Peyer's patch (tissue), 4 donors: ENCODE data around the gene R3HDM2.

Source experiments
- CTCF ChIP-seq, 6 experiments: fragments of 450-650 bp in 4 of 6; fragments of 200-600 bp in 2 of 6; sonication (generic) in 1 of 6; IDR thresholded peaks; one replicate each; pipeline ENCODE4 v1.5.1; 2017 to 2019; ENCODE audit warnings: antibody characterized with exemption in 6 of 6, mild to moderate bottlenecking in 3 of 6, moderate library complexity in 1 of 6
- POLR2A ChIP-seq, 2 donors: fragments of 450-650 bp; IDR thresholded peaks; one replicate each; pipeline ENCODE4 v1.5.1; 2017; ENCODE audit warnings: antibody characterized with exemption in 2 of 2, mild to moderate bottlenecking in 2 of 2, moderate library complexity in 2 of 2

DNA sequence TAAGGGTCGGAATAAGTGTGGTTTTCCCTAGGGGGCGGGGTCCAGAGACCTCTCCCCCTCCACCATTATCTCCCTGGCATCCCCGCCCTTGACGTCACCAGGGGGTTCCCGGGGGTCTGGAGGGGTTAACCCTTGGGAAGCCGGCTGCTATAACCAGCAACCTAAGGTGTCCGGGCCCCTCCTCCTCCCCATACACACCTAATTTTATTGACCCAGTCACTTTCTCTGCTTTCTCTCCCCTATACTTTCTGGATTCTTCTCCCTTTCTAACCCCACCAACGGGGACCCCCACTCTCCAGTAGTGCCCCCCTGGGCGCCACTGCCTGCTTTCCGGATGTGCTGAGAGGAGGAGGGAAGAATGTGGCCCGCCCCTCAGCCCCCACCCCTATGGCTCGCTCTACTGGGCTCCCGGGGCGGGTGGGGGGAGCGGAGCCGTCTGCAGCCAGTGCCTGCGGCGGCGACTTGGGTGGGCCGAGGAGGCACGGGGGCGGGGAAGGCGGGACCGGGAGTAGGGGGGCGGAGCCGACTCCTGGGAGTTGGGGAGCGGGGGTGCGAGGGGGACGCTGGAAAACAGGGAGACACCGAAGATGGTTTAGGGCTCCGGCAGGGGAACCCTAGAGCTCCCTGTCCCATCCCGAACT is 30.6 kb upstream of the R3HDM2 start:
- TF ChIP-seq CTCF (IDR thresholded peaks at IDR 0.05) (no peak), POLR2A (IDR thresholded peaks at IDR 0.05) (no peak)
